Activated CD8-positive, alpha-beta memory T cell treated with anti-CD3 and anti-CD28 coated beads, Interleukin-2, amount 10 ng/mL, durations not matched to agents 7 days and 5 days (primary cell): ENCODE data around the gene PYDC2. TPM values are rescaled to one million over a fixed set of nuclear protein-coding genes. Genes with fewer than 3 reads are reported as not detected.

Source experiments
- ATAC-seq: fragments of 150-1000 bp; cut with Tn5 transposase; one replicate; pipeline ENCODE4 v1.10.0; 2021; ENCODE audit warnings: moderate library complexity
- CTCF ChIA-PET: fragments of 350-600 bp; sonication (Branson Sonifier 250); formaldehyde crosslinking; loops from one replicate; lab custom pipeline; 2021; ENCODE audit warnings: antibody characterized with exemption; lab: Charles Lee
- DNase-seq: peaks from one replicate; pipeline ENCODE4 v3.0.0-alpha.2; 2020
- H3K27ac Mint-ChIP-seq: one replicate; pipeline ENCODE4 v1.8.0; 2021; ENCODE audit warnings: mild to moderate bottlenecking, mixed read lengths
- H3K27me3 Mint-ChIP-seq: one replicate; pipeline ENCODE4 v1.8.0; 2021; ENCODE audit warnings: mixed read lengths
- H3K36me3 Mint-ChIP-seq: one replicate; pipeline ENCODE4 v1.8.0; 2021; ENCODE audit warnings: mild to moderate bottlenecking, mixed read lengths
- H3K4me1 Mint-ChIP-seq: one replicate; pipeline ENCODE4 v1.8.0; 2021; ENCODE audit warnings: mixed read lengths
- H3K4me3 Mint-ChIP-seq: one replicate; pipeline ENCODE4 v1.8.0; 2021; ENCODE audit warnings: mild to moderate bottlenecking, moderate library complexity, mixed read lengths
- H3K9me3 Mint-ChIP-seq: one replicate; pipeline ENCODE4 v1.8.0; 2022; ENCODE audit warnings: low read depth, mixed read lengths
- total RNA-seq, 2 experiments: library from RNA; stranded (reverse); gene quantifications; one replicate each; pipeline ENCODE4 v1.2.3, GENCODE V29; 2021

The PYDC2 gene
- total RNA-seq, 2 experiments from 2014 or later: not detected

DNA sequence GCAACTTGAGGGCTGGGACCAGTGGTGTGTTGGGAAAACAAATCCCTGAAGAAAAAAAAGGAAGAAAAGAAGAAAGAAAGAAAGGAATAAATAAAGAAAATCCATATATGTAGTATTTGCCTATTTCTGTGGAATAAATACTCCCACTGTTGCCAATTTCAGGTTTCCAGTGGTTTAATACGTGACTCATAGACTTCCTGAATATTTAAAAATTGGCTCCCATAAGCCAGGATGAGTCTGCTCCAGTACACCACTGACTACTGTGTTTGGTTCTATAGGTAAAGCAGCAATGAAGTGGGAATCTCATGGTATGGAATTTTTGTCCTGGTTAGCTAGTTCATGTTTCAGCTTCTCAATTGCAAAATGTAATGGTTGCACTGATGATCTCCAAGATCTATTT, 31.6 kb downstream of the PYDC2 start:
- Mint-ChIP-seq H3K27ac (no peak overlapping the region), H3K9me3 (peaks cover 4% of the 10 kb centered on the region), H3K4me1 (no peaks in the 10 kb centered on the region), H3K36me3 (no peaks in the 10 kb centered on the region), H3K4me3 (no peak overlapping the region), H3K27me3 (no peaks in the 10 kb centered on the region)
- no peak for ATAC-seq
- no peak for DNase-seq
- CTCF ChIA-PET: no interaction called here

DNA sequence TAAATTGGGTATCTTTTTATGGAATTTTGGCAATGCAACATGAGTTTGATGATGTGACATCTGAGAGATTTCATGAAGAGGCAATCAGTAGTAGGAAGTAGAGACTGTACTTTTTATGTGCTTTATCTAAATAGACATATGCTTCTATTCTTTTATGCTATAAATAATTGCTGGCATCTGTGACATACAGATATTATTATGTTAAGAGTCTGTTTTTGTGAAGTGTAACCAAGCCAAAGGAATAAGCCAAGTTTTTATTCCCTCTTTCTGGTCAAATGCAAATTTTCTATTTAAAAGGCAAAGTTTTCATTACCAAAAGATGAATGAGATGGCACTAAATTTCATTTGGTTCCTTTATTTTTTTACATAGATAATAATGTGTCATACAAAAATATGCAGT, 32.4 kb downstream of the PYDC2 start:
- Mint-ChIP-seq H3K27ac (no peak overlapping the region), H3K36me3 (no peaks in the 10 kb centered on the region), H3K27me3 (no peaks in the 10 kb centered on the region), H3K9me3 (peaks cover 2% of the 10 kb centered on the region), H3K4me3 (no peak overlapping the region), H3K4me1 (no peaks in the 10 kb centered on the region)
- CTCF ChIA-PET: no interaction called here
- DNase-seq (no peak), ATAC-seq (no peak)

DNA sequence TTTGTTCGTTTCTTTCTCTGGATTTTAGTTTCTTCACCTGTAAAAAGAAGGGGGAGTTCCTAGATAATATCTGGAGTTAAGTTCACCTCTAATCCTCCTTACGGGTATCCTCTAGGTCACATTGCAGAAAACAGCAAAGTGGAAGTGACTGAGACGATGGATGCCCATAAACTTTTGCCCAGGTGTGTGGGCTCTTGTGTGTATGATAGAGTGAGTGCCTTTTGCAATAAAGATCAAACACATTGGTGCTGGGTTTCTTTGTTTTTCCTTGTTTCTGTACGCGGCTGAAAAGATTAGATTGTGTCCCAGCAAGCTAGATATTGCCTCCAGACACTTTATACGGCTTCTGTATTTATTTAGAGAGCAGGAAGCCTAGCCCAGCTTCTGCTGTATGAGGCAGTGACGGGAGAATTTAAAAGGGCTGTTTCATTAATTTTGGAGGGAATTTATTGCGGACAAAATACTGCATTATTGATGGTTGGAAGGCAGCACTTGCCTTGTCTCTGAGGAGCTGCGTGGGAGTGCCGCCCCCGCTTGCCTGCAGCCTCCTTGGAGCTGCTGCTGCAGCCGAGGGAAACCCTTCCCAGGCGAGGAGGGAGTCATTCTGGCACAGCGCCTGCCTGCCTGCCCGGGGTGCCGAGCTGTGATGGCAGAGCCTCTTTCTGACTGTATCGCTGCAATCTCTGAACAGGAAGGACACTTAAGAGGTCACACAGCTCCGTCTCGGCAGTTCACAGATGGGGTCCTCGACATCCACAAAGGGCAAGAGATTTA, 38.5 kb downstream of the PYDC2 start:
- H3K4me1 Mint-ChIP-seq: no peaks in the 10 kb centered on the region
- ATAC-seq (no peak), DNase-seq (no peak)
- peaks cover 2% of the 10 kb centered on the region for H3K9me3 Mint-ChIP-seq
- H3K27me3 Mint-ChIP-seq: no peaks in the 10 kb centered on the region
- no peak overlapping the region for H3K27ac Mint-ChIP-seq
- H3K36me3 Mint-ChIP-seq: no peaks in the 10 kb centered on the region
- no peak overlapping the region for H3K4me3 Mint-ChIP-seq
- CTCF ChIA-PET: no interaction called here

DNA sequence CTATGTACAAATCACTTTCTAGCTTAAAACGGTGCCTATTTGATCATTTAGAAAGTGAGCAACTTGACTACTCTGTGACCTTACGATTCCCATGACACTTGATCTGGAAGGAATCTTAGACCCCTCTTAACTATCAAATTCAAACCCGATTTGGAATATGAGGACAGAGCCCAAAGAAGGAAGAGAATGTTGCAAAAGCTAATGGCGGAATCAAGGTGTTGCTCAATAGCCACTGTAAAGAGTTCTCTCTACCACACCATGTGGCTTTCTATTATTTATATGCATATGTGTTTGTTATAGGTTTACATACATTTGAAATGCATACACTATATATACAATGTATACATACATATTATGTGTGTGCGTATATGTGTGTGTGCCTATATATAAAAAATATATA, 39.9 kb downstream of the PYDC2 start:
- Mint-ChIP-seq H3K4me3 (no peak overlapping the region), H3K27ac (no peak overlapping the region), H3K4me1 (no peaks in the 10 kb centered on the region), H3K27me3 (no peaks in the 10 kb centered on the region), H3K9me3 (no peaks in the 10 kb centered on the region), H3K36me3 (no peaks in the 10 kb centered on the region)
- no peak for ATAC-seq
- DNase-seq: no peak
- CTCF ChIA-PET: no interaction called here

DNA sequence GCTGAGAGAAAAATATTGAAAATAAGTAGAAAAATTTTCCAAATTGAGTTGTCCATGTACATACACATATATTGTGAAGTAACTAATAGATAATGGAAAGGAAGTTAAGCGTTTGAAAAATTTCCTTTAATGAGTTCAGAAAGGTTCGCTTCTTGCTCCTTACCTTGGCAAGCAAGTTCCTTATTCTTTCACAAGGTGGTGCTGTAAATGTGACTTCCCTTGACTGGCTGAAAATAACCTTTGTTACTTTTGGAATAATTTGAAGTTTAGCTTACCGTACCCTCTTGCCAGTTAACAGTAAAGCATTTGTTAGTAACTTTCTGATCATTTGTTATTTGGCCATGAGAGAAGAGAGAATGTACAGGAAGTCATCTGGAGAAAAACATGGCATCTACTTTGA, 41.6 kb downstream of the PYDC2 start:
- Mint-ChIP-seq H3K27ac (no peak overlapping the region), H3K27me3 (no peaks in the 10 kb centered on the region), H3K36me3 (no peaks in the 10 kb centered on the region), H3K9me3 (no peaks in the 10 kb centered on the region), H3K4me3 (no peak overlapping the region), H3K4me1 (no peaks in the 10 kb centered on the region)
- ATAC-seq (no peak), DNase-seq (no peak)
- CTCF ChIA-PET: no interaction called here

DNA sequence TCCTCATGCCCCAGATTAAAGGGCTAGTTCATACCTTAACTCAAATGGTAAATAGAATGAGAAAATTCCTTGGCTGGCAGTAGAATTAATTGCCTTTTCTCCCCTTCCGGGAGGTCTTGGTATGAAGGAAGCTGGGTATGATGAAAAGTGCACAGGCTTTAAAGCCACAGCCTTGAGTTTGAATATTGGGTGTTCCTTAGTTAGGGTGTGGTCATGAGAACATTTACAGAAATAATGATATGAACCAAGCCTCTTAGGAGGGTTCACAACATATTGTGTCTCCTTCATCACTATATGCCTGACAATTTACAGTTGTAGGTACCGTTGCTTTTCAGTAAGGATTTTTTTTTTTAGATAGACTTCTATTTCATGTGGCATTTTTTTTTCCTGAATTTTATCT, 48.1 kb downstream of the PYDC2 start:
- no peak for DNase-seq
- no peak overlapping the region for H3K4me3 Mint-ChIP-seq
- CTCF ChIA-PET: no interaction called here
- ATAC-seq: no peak
- no peaks in the 10 kb centered on the region for H3K4me1 Mint-ChIP-seq
- H3K27ac Mint-ChIP-seq: no peak overlapping the region
- H3K9me3 Mint-ChIP-seq: peaks cover 2% of the 10 kb centered on the region
- no peaks in the 10 kb centered on the region for H3K27me3 Mint-ChIP-seq
- no peaks in the 10 kb centered on the region for H3K36me3 Mint-ChIP-seq

Other genes starting within 250 kb of the PYDC2 start
- 10 to 100 TPM; 11.8 to 21.3 TPM for gene CCDC50, start 131.8 kb upstream of the PYDC2 start, total RNA-seq
- not detected for gene UTS2B, start 130.6 kb upstream of the PYDC2 start, total RNA-seq